Measurements from ENCODE around the gene UBE2G2.
"Not testable (repeated sequence)": the region's sequence is repeated elsewhere in the genome, so short reads cannot be mapped to it uniquely, and the experiment has no call there.

The UBE2G2 gene

GRCh38 chr21:44836349-44836665 lies 34.7 kb upstream of the UBE2G2 start:
- DNase-seq (ENCODE audit: low read depth) = no peak

GRCh38 chr21:44835647-44835973 lies 34.0 kb upstream of the UBE2G2 start:
- no peak for DNase-seq (ENCODE audit: low read depth)

- DNase-seq (ENCODE audit: low read depth) = no peak
Measured at GRCh38 chr21:44834951-44835646, 33.5 kb upstream of the UBE2G2 start.

GRCh38 chr21:44834231-44834950 lies 32.8 kb upstream of the UBE2G2 start:
- DNase-seq (ENCODE audit: low read depth) = no peak

GRCh38 chr21:44833663-44834062 lies 32.0 kb upstream of the UBE2G2 start:
- DNase-seq (ENCODE audit: low read depth) = no peak

- not testable (repeated sequence) for DNase-seq (ENCODE audit: low read depth)
Measured at GRCh38 chr21:44832516-44833255, 31.1 kb upstream of the UBE2G2 start.

- DNase-seq (ENCODE audit: low read depth) = no peak
Measured at GRCh38 chr21:44831227-44831860, 29.7 kb upstream of the UBE2G2 start.

GRCh38 chr21:44829507-44830092 lies 28.0 kb upstream of the UBE2G2 start:
- no peak for DNase-seq (ENCODE audit: low read depth)

GRCh38 chr21:44828362-44829056 lies 26.9 kb upstream of the UBE2G2 start:
- DNase-seq (ENCODE audit: low read depth) = no peak

- no peak for DNase-seq (ENCODE audit: low read depth)
Measured at GRCh38 chr21:44823179-44823660, 21.6 kb upstream of the UBE2G2 start.

GRCh38 chr21:44822484-44823178 lies 21.0 kb upstream of the UBE2G2 start:
- DNase-seq (ENCODE audit: low read depth) = no peak

- DNase-seq (ENCODE audit: low read depth) = no peak
Measured at GRCh38 chr21:44820851-44821250, 19.2 kb upstream of the UBE2G2 start.

- DNase-seq (ENCODE audit: low read depth) = no peak
Measured at GRCh38 chr21:44819283-44820243, 17.9 kb upstream of the UBE2G2 start.

GRCh38 chr21:44818640-44819011 lies 17.0 kb upstream of the UBE2G2 start:
- no peak for DNase-seq (ENCODE audit: low read depth)

GRCh38 chr21:44817914-44818639 lies 16.5 kb upstream of the UBE2G2 start, which contains the start of gene SUMO3:
Gene SUMO3 (minus strand): TSS chr21:44818062. CDS start chr21:44817968, 94 bp downstream.
- peak; percentile 72 for DNase-seq (ENCODE audit: low read depth)

- peak; percentile 89 for DNase-seq (ENCODE audit: low read depth)
Measured at GRCh38 chr21:44817506-44817880, 15.9 kb upstream of the UBE2G2 start.

GRCh38 chr21:44816761-44817505 lies 15.3 kb upstream of the UBE2G2 start:
- no peak for DNase-seq (ENCODE audit: low read depth)

GRCh38 chr21:44815852-44816628 lies 14.4 kb upstream of the UBE2G2 start:
- no peak for DNase-seq (ENCODE audit: low read depth)

All from stimulated activated CD4-positive, alpha-beta T cell treated with anti-CD3 and anti-CD28 coated beads, Interleukin-2, amount 100 ng/mL, for 4 hours (primary cell).